SK-N-MC (cell line): ENCODE data around the gene ATE1.

Experiments used
- DNase-seq: peaks from one replicate; pipeline ENCODE4 v3.0.0-alpha.2; 2011; ENCODE audit warnings: low read depth, low spot score
- H3K27ac ChIP-seq: fragments of 200-600 bp; sonication (generic); 2 replicates; pipeline ENCODE4 v1.5.1; 2016; ENCODE audit warnings: mixed run types
- H3K36me3 ChIP-seq: fragments of 200-600 bp; sonication (generic); 2 replicates; pipeline ENCODE4 v1.6.1; 2017; ENCODE audit warnings: antibody characterized with exemption, low read length, mixed read lengths; ENCODE audit not compliant: insufficient read depth
- H3K4me3 ChIP-seq: fragments of 200-600 bp; sonication (generic); 2 replicates; pipeline ENCODE4 v1.5.1; 2016
- H3K9ac ChIP-seq: fragments of 200-600 bp; sonication (generic); 2 replicates; pipeline ENCODE4 v1.8.0; 2017; ENCODE audit warnings: mixed run types, mixed read lengths; ENCODE audit not compliant: insufficient read length
- H3K9me3 ChIP-seq: fragments of 200-600 bp; sonication (generic); 2 replicates; pipeline ENCODE4 v1.6.1; 2017; ENCODE audit warnings: low read depth, mild to moderate bottlenecking, antibody characterized with exemption, low read length, moderate library complexity, mixed read lengths
- EZH2 ChIP-seq: fragments of 200-600 bp; sonication (generic); IDR thresholded peaks from one replicate; pipeline ENCODE4 v1.6.1; 2017; ENCODE audit warnings: antibody characterized with exemption
- FOXP2 ChIP-seq: optimal IDR thresholded peaks from 2 replicates; pipeline ENCODE3; 2011; ENCODE audit warnings: mild to moderate bottlenecking, moderate library complexity; ENCODE audit not compliant: insufficient read depth; ENCODE audit errors: extremely low read length, control extremely low read depth
- POLR2AphosphoS5 ChIP-seq: IDR thresholded peaks from 2 replicates; pipeline ENCODE4 v1.6.1; 2012; ENCODE audit warnings: mild to moderate bottlenecking, low read depth, low read length, borderline replicate concordance

ATE1 gene

GRCh38 chr10:121788115-121788514 lies 139.7 kb downstream of the ATE1 start:
- DNase-seq = no peak
- Histone ChIP-seq H3K27ac (no peak overlapping the region), H3K9me3 (no peaks in the 10 kb centered on the region), H3K36me3 (no peaks in the 10 kb centered on the region), H3K4me3 (no peak overlapping the region), H3K9ac (no peak overlapping the region)
- TF ChIP-seq EZH2 = no peak
- TF ChIP-seq FOXP2 = no peak
- TF ChIP-seq POLR2AphosphoS5 = no peak

DNA sequence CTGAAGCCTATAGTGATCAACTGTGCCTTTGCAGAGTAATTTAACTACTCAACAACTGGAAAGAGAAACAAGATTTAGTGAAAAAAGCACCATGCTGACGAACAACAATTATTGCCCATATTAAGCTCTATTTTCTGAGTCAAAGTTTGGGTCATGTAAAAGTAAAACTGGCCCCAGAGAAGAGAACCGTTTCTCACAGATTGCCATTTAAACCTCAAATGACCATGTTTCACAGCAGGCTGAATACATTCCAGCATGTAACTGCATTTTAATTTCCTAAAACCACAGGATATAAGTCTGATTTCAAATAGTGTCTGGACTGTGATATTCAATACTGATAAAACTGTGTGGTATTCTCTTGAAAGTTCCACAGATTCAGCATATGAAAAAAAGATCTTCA lies 140.7 kb downstream of the ATE1 start:
- H3K27ac ChIP-seq = no peak overlapping the region
- TF ChIP-seq EZH2 (no peak), POLR2AphosphoS5 (no peak), FOXP2 (no peak)
- H3K9me3 ChIP-seq = no peaks in the 10 kb centered on the region
- H3K4me3 ChIP-seq = no peak overlapping the region
- no peaks in the 10 kb centered on the region for H3K36me3 ChIP-seq
- DNase-seq = no peak
- no peak overlapping the region for H3K9ac ChIP-seq

DNA sequence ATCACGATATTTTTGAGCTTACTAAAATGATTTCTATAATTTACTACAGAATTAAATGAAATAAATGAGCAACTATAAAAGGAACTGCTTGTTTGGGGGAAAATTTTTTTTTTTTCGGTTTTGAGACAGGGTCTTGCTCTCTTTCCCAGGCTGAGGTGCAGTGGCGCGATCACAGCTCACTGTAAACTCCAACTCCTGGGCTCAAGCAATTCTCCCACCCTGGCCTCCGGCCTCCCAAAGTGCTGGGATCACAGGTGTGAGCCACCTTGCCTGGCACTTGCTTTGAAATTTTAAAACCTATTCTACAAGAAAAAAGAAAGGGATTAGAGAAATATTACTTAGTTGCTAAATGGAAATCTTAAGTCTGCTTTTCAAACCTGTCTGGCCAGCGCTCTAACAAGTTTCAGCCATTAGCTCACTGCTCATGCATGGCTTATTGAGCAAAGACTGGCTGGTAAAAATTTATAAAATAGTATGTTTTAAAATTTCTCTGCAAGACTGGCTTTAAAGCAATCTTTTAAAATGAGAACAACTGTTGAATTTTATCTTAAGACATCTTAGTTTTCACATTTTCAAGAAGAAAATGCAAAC lies 144.0 kb downstream of the ATE1 start:
- no peaks in the 10 kb centered on the region for H3K9me3 ChIP-seq
- TF ChIP-seq FOXP2 (no peak), EZH2 (no peak), POLR2AphosphoS5 (no peak)
- H3K9ac ChIP-seq = no peak overlapping the region

DNA sequence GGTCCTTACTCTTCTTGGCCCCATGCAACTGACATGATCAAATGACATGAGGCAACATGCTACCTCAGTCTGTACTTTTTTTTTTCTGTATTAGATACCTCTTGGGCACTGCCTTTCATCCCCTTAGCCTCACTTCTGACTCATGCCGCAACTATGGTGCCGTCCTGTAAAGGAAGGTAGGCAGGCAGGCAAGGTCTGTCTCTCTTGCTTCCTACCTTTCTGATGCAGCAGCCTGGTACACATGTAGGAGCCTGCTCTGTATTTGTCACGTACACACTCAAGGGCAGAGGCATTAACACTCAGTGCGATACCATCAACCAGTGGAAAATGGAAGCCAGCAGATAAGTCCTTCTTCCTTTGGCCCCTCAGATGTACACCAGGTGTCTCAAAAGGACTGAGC lies 146.7 kb downstream of the ATE1 start:
- H3K4me3 ChIP-seq = no peak overlapping the region
- no peaks in the 10 kb centered on the region for H3K9me3 ChIP-seq
- no peak overlapping the region for H3K9ac ChIP-seq
- no peak overlapping the region for H3K27ac ChIP-seq
- H3K36me3 ChIP-seq = no peaks in the 10 kb centered on the region
- TF ChIP-seq FOXP2 (no peak), EZH2 (no peak), POLR2AphosphoS5 (no peak)
- DNase-seq = no peak

More for the DNA sequence above, 144.0 kb downstream of the ATE1 start:
- no peaks in the 10 kb centered on the region for H3K36me3 ChIP-seq
- H3K27ac ChIP-seq = no peak overlapping the region
- DNase-seq = no peak
- H3K4me3 ChIP-seq = no peak overlapping the region

DNA sequence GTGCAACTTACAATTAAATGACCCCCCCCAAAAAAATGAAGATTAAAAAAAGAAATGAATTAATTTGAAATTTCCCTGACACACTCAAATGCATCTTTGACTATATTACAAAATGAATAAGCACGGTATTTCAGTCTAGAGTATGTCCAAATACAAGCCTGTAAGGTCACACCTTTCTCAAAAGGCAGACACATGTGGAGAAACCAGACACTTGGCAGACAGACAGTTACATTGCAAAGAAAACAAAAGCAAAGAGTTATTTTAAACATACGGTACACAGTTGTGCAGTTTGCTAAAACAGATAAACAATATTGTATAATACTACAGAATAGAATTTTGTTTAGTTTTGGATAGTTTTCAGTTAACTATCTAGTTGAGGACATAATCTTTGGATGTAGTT lies 153.0 kb downstream of the ATE1 start:
- no peak overlapping the region for H3K4me3 ChIP-seq

DNA sequence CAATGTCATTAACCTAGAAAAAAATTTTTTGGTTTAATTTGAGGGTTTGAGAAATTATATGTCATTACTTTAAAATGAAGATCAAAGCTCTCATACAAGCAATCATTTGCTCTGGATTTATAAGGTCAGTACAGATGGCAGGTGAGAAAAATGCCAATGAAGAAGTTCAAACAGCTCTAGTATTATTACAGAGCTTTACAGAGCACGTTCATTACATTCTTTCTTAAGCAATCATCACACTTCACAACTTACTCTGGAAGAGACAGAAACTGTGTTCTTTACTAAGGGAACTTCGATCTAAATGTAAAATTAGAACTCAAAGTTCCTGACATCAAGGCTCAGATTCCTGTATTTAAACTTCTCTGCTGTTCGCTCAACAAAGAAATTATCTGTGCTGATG lies 153.4 kb downstream of the ATE1 start:
- Histone ChIP-seq H3K27ac (no peak overlapping the region), H3K9ac (no peak overlapping the region), H3K9me3 (no peaks in the 10 kb centered on the region), H3K4me3 (no peak overlapping the region), H3K36me3 (no peaks in the 10 kb centered on the region)
- no peak for DNase-seq
- TF ChIP-seq FOXP2 (no peak), EZH2 (no peak), POLR2AphosphoS5 (no peak)

More for the DNA sequence above, 153.0 kb downstream of the ATE1 start:
- no peak for TF ChIP-seq POLR2AphosphoS5
- no peak for TF ChIP-seq EZH2
- no peak for TF ChIP-seq FOXP2
- no peak for DNase-seq
- no peaks in the 10 kb centered on the region for H3K9me3 ChIP-seq
- no peak overlapping the region for H3K27ac ChIP-seq
- H3K36me3 ChIP-seq = no peaks in the 10 kb centered on the region
- H3K9ac ChIP-seq = no peak overlapping the region

DNA sequence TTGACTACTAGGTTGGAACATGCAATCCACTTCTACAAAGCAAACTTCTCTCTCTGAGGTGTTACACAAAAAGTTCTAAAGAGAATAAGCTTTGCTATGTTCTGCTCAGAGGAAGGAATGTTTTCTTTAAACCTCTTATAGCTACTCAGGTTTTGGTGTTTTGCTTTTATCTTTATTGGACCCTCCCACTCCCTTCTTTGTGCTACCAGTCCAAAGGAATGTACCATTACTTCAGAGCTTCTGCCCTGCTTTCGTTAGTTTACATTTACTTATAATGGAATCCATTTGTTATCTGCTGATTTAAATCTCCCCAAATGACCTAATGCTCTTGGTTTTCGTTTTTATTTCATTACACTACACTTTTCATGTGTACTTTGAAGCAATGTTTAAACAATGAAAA lies 154.9 kb downstream of the ATE1 start:
- no peak for DNase-seq
- TF ChIP-seq FOXP2 (no peak), EZH2 (no peak), POLR2AphosphoS5 (no peak)
- Histone ChIP-seq H3K27ac (peak overlapping the region; percentile 98), H3K36me3 (no peaks in the 10 kb centered on the region), H3K9me3 (no peaks in the 10 kb centered on the region), H3K9ac (no peak overlapping the region), H3K4me3 (peak overlapping the region; percentile 64)

DNA sequence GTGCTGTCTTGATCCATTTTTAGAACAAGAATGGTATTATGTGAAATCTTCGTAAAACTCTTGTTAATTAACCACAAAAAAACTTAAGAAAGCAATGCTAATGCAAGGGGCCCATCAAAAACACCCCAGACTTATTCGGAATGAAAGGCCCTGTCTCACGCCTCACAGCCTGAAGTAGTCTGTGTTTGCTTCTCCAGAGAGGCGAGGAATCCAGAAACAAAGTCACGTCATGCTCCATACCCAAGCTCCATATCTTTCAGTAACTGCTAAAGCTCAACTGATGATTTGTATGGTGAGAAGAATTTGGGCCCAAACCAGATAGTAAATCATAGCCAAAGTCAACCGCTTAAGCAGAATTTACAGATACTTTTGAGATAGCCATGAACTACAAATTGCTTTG lies 155.4 kb downstream of the ATE1 start:
- Histone ChIP-seq H3K4me3 (peak overlapping the region; percentile 64), H3K36me3 (no peaks in the 10 kb centered on the region), H3K9me3 (no peaks in the 10 kb centered on the region), H3K27ac (peak overlapping the region; percentile 98), H3K9ac (no peak overlapping the region)
- TF ChIP-seq FOXP2 (no peak), POLR2AphosphoS5 (no peak), EZH2 (no peak)
- no peak for DNase-seq

DNA sequence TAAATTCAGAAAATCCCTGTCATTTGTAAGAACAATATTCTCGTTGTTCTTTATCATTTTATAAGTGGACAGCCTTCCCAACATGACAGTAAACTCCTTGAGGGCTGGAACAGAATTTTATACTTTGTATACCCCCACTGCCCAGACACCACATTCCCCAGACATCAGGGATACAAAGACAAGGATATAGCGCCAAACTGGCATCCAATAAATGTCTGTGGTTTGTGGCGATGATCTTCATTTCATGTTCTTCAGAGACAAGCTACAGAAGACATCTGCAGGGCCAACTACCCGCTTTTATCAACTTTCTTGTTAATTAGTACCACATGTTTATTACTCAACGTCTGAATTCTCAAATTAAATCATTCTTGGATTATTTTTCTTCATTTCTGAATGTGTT lies 155.9 kb downstream of the ATE1 start:
- peak; percentile 55 for DNase-seq
- H3K27ac ChIP-seq = peak overlapping the region; percentile 98
- peak overlapping the region; percentile 64 for H3K4me3 ChIP-seq
- no peaks in the 10 kb centered on the region for H3K9me3 ChIP-seq
- H3K9ac ChIP-seq = peak overlapping the region; percentile 33
- no peaks in the 10 kb centered on the region for H3K36me3 ChIP-seq
- TF ChIP-seq EZH2 (no peak), POLR2AphosphoS5 (no peak; the same call in 1 of the 2 replicates), FOXP2 (peak; percentile 26)
